ENCODE measurements around the gene SIRT5.

The SIRT5 gene

GRCh38 chr6:13590574-13591153, 16.3 kb downstream of the SIRT5 start:
- Histone ChIP-seq H3K4me3 (ENCODE audit: low read depth, low read length) (no peak overlapping the region), H3K36me3 (no peaks in the 10 kb centered on the region; the same call in 1 of the 2 replicates), H3K27ac (no peak overlapping the region), H3K27me3 (ENCODE audit: insufficient read depth, low read depth, severe bottlenecking) (no peaks in the 10 kb centered on the region), H3K9me3 (ENCODE audit: severe bottlenecking) (no peaks in the 10 kb centered on the region)
- no peak for DNase-seq
- TF ChIP-seq, protein P1, sequence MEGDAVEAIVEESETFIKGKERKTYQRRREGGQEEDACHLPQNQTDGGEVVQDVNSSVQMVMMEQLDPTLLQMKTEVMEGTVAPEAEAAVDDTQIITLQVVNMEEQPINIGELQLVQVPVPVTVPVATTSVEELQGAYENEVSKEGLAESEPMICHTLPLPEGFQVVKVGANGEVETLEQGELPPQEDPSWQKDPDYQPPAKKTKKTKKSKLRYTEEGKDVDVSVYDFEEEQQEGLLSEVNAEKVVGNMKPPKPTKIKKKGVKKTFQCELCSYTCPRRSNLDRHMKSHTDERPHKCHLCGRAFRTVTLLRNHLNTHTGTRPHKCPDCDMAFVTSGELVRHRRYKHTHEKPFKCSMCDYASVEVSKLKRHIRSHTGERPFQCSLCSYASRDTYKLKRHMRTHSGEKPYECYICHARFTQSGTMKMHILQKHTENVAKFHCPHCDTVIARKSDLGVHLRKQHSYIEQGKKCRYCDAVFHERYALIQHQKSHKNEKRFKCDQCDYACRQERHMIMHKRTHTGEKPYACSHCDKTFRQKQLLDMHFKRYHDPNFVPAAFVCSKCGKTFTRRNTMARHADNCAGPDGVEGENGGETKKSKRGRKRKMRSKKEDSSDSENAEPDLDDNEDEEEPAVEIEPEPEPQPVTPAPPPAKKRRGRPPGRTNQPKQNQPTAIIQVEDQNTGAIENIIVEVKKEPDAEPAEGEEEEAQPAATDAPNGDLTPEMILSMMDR (IDR thresholded peaks at IDR 0.05; ENCODE audit: low read depth, low read length) = no peak

DNA sequence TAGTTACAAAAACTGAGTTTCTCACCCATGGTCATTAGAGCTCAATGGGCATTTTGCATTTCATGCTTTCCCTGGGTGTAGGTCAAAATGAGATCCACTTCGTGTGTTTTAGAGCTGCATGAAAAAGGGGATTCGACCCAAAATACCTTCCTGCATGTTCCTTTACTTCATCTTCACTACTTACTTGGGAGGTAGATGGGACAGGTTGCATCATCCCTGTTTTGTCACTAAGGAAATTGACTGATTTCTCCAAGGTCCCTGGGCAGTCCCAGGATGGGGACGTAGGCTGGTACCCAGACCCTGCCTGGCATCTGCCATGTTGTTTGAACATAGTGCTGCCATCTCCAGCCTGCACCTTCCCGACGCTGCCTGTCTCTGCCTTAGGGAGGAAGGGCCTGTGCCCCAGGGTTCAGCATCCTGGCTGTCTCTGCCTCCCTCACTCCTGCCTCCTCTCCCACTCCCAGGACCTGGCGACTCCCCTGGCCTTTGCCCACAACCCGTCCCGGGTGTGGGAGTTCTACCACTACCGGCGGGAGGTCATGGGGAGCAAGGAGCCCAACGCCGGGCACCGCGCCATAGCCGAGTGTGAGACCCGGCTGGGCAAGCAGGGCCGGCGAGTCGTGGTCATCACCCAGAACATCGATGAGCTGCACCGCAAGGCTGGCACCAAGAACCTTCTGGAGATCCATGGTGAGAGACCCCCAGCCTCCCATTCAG, 17.0 kb downstream of the SIRT5 start:
- DNase-seq = no peak
- Histone ChIP-seq H3K27me3 (ENCODE audit: insufficient read depth, low read depth, severe bottlenecking) (no peaks in the 10 kb centered on the region), H3K4me3 (ENCODE audit: low read depth, low read length) (no peak overlapping the region), H3K9me3 (ENCODE audit: severe bottlenecking) (no peaks in the 10 kb centered on the region), H3K27ac (no peak overlapping the region), H3K36me3 (no peaks in the 10 kb centered on the region; the same call in 1 of the 2 replicates)
- TF ChIP-seq, protein P1 (IDR thresholded peaks at IDR 0.05; ENCODE audit: low read depth, low read length) = no peak

DNA sequence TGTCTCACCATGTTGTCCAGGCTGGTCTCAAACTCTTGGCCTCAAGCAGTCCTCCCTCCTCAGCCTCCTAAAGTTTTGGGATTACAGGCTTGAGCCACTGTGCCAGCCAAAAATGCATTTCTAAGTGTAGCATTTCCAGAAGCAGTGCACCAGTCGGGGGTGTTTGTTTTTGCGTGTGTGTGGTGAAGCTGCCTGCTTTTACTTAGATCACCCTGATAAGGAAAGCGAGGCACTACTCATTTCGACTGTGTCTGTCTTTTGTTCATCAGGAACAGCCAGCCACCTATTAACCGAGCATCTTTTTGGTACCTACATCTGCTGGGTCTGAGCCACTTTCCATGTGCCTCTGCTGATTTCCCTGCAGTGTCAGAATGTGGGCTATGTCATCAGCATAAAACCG, 18.7 kb downstream of the SIRT5 start:
- no peak for DNase-seq
- Histone ChIP-seq H3K36me3 (no peaks in the 10 kb centered on the region), H3K4me3 (ENCODE audit: low read depth, low read length) (no peak overlapping the region), H3K27ac (no peak overlapping the region), H3K27me3 (ENCODE audit: insufficient read depth, low read depth, severe bottlenecking) (no peaks in the 10 kb centered on the region), H3K9me3 (ENCODE audit: severe bottlenecking) (no peaks in the 10 kb centered on the region)
- TF ChIP-seq, protein P1 (IDR thresholded peaks at IDR 0.05; ENCODE audit: low read depth, low read length) = no peak

GRCh38 chr6:13593720-13594119, 19.3 kb downstream of the SIRT5 start:
- H3K36me3 ChIP-seq = no peaks in the 10 kb centered on the region
- H3K9me3 ChIP-seq (ENCODE audit: severe bottlenecking) = no peaks in the 10 kb centered on the region
- DNase-seq = no peak
- H3K27ac ChIP-seq = no peak overlapping the region
- H3K4me3 ChIP-seq (ENCODE audit: low read depth, low read length) = no peak overlapping the region
- TF ChIP-seq, protein P1 (IDR thresholded peaks at IDR 0.05; ENCODE audit: low read depth, low read length) = no peak
- no peaks in the 10 kb centered on the region for H3K27me3 ChIP-seq (ENCODE audit: insufficient read depth, low read depth, severe bottlenecking)

DNA sequence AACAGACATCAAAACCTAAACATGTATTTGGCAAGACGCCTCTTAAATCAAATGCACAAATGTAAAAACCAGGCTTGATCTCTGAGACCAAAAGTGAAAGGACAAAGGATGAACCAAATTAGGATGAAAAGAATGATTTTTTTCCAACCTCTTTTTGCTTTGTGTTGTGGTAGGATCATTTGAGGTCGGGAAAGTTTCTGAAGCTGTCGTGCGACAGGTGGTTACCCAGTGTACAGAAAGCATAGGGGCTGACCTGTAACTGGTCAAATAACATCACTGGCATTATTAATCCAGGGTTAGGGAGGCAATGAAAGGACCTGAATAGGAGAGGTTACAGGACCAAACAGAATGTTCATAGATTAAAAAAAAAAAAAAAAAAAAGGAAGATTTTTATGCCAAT, 22.7 kb downstream of the SIRT5 start:
- H3K4me3 ChIP-seq (ENCODE audit: low read depth, low read length) = no peak overlapping the region
- no peaks in the 10 kb centered on the region for H3K27me3 ChIP-seq (ENCODE audit: insufficient read depth, low read depth, severe bottlenecking)
- no peak overlapping the region for H3K27ac ChIP-seq
- TF ChIP-seq, protein P1 (IDR thresholded peaks at IDR 0.05; ENCODE audit: low read depth, low read length) = no peak
- H3K36me3 ChIP-seq = peaks cover 3% of the 10 kb centered on the region; the same call in 1 of the 2 replicates
- DNase-seq = no peak
- no peaks in the 10 kb centered on the region for H3K9me3 ChIP-seq (ENCODE audit: severe bottlenecking)
